ENCODE data around the gene RIN3. TPM values are rescaled to one million over a fixed set of nuclear protein-coding genes. Genes with fewer than 3 reads are reported as not detected.

RIN3 gene
- total and polyA plus RNA-seq, 2 of the 4 experiments (the other 2 are of a cell fraction): 2.5 to 11.1 TPM

- no peak for DNase-seq
Observed at GRCh38 chr14:92500491-92500941, 13.1 kb upstream of the RIN3 start.

More at GRCh38 chr14:92500491-92500941, 13.1 kb upstream of the RIN3 start:
- no peak for TF ChIP-seq MXI1 (IDR thresholded peaks at IDR 0.05; ENCODE audit: borderline replicate concordance, low read depth, low read length)
- TF ChIP-seq MAFK (IDR thresholded peaks at IDR 0.05; ENCODE audit: low read depth, low read length): no peak
- no peak for TF ChIP-seq CHD1 (IDR thresholded peaks at IDR 0.05; ENCODE audit: low read depth, low read length)
- TF ChIP-seq POLR2A (IDR thresholded peaks at IDR 0.05; ENCODE audit: low read depth, low read length): no peak
- TF ChIP-seq FOS (IDR thresholded peaks at IDR 0.05; ENCODE audit: low read depth, low read length): no peak
- no peak for TF ChIP-seq RCOR1 (IDR thresholded peaks at IDR 0.05; ENCODE audit: insufficient replicate concordance, low read length)
- TF ChIP-seq BHLHE40 (IDR thresholded peaks at IDR 0.05; ENCODE audit: low read depth, low read length): no peak
- no peak for TF ChIP-seq NFE2L2 (IDR thresholded peaks at IDR 0.05; ENCODE audit: low read depth, low read length)
- no peak for TF ChIP-seq CEBPB (IDR thresholded peaks at IDR 0.05; ENCODE audit: low read depth, low read length)
- TF ChIP-seq USF2 (IDR thresholded peaks at IDR 0.05; ENCODE audit: low read depth, low read length): no peak
- TF ChIP-seq ELK1 (IDR thresholded peaks at IDR 0.05; ENCODE audit: borderline replicate concordance, low read depth, low read length): no peak
- no peak for TF ChIP-seq MAZ (IDR thresholded peaks at IDR 0.05; ENCODE audit: borderline replicate concordance, low read depth, low read length)
- TF ChIP-seq CTCF (conservative IDR thresholded peaks at IDR 0.05; ENCODE audit: low read depth, low read length): no peak
- Histone ChIP-seq H3K79me1 (ENCODE audit: low read depth in 1 of 2, low read length in 2 of 2) (peaks cover 0 to 2% of the 10 kb centered on the region in 2 experiments; a peak in 1 of 4 replicates), H3K27me3 (ENCODE audit: control insufficient read depth, insufficient read depth, low read length) (no peaks in the 10 kb centered on the region), H2BK5ac (ENCODE audit: low read depth, low read length, poor library complexity, severe bottlenecking) (no peak overlapping the region), H3K56ac (ENCODE audit: extremely low read depth, insufficient read depth, low read length) (no peak overlapping the region), H2BK20ac (ENCODE audit: low read depth, low read length) (peak overlapping the region; percentile 53; the same call in 1 of the 2 replicates), H3K9me3 (ENCODE audit: control insufficient read depth, insufficient read depth, low read length) (no peaks in the 10 kb centered on the region), H3K36me3 (ENCODE audit: control insufficient read depth, insufficient read depth, low read length) (no peaks in the 10 kb centered on the region), H3K4ac (ENCODE audit: low read depth, low read length) (no peak overlapping the region; the same call in 1 of the 2 replicates), H3K18ac (ENCODE audit: low read depth, low read length) (no peak overlapping the region), H4K20me1 (ENCODE audit: insufficient read depth, low read length) (no peaks in the 10 kb centered on the region), H3K27ac (ENCODE audit: insufficient read depth, low read length) (no peak overlapping the region), H3K9me1 (ENCODE audit: insufficient read depth, low read length) (peaks cover 26% of the 10 kb centered on the region), H2AK9ac (replicated peaks; ENCODE audit: low read depth, low read length, poor library complexity) (no peak overlapping the region), H4K8ac (ENCODE audit: low read depth in 2 of 2, low read length in 2 of 2) (no peak overlapping the region; a peak in 1 of 4 replicates), H4K91ac (ENCODE audit: insufficient read depth, low read depth, low read length) (peak overlapping the region; percentile 49; the same call in 1 of the 2 replicates), H4K5ac (ENCODE audit: low read depth, low read length) (no peak overlapping the region), H3K4me3 (ENCODE audit: insufficient read depth, low read depth, low read length) (no peak overlapping the region), H2BK120ac (ENCODE audit: low read depth, low read length) (0 out of 2 replicates have a peak overlapping the region, but pooled peaks have one; percentile 19), H3K14ac (replicated peaks; ENCODE audit: low read depth, low read length) (no peak overlapping the region), H2AFZ (replicated peaks; ENCODE audit: low read length, poor library complexity) (no peak overlapping the region), H3K9ac (ENCODE audit: low read depth, low read length) (no peak overlapping the region), H2AK5ac (ENCODE audit: low read depth, low read length) (peak overlapping the region; percentile 33; the same call in 1 of the 2 replicates), H3K4me2 (ENCODE audit: low read depth, low read length) (no peak overlapping the region), H3K4me1 (ENCODE audit: control insufficient read depth, insufficient read depth, low read length) (peaks cover 18% of the 10 kb centered on the region), H2BK15ac (ENCODE audit: low read depth, low read length) (no peak overlapping the region), H3K23ac (ENCODE audit: low read depth, low read length) (no peak overlapping the region)
- intact Hi-C loops (cut with micrococcal nuclease): no loop called here
- ChIA-PET POLR2A (ENCODE audit: unreplicated experiment) (no interaction called here), CTCF (interaction anchor here (1.0 kb wide), 1 partner anchor 180 kb away, joined by 3 read pairs; no protein-coding TSS in a partner anchor)
- in situ Hi-C loops (cut with MboI; ENCODE audit: low sequenced_read_pairs): no loop called here
- no CpG with 5 or more reads among the region's 6 CpGs for WGBS, 2 experiments (ENCODE audit: extremely low coverage in 2 of 2, insufficient read length in 1 of 2)
- no peak for ATAC-seq (ENCODE audit: low read depth)
- no TSS peak for BruUV-seq (replicated peaks)
- dilution Hi-C loops (cut with HindIII; ENCODE audit: low sequenced_read_pairs, unreplicated experiment): no loop called here
